Natural killer cell (primary cell): Measurements from ENCODE around the gene REEP1. TPM values are rescaled to one million over a fixed set of nuclear protein-coding genes. Genes with fewer than 3 reads are reported as not detected.
A peak's percentile ranks its signal among the peaks of the same experiment; 100 is the strongest.

Experiments
- ATAC-seq, 3 donors: fragments of 150-1000 bp in 2 of 3; fragments of 200-7000 bp in 1 of 3; cut with Tn5 transposase; 1 replicate in 1 of 3; 2 replicates in 2 of 3; pipeline ENCODE4 v1.10.0; 2021; ENCODE audit warnings: mild to moderate bottlenecking in 2 of 3, moderate library complexity in 2 of 3
- DNase-seq, 2 donors: peaks; one replicate each; pipeline versions ENCODE4 v3.0.0 to v3.0.0-alpha.2; 2013 to 2021; ENCODE audit warnings: mixed read lengths in 1 of 2
- H3K27ac ChIP-seq: one replicate; pipeline ENCODE4 v1.5.1; 2013; ENCODE audit warnings: mild to moderate bottlenecking, low read length
- H3K27me3 ChIP-seq: one replicate; pipeline ENCODE4 v1.6.1; 2013; ENCODE audit warnings: low read length; ENCODE audit not compliant: control insufficient read depth, insufficient read depth
- H3K36me3 ChIP-seq: one replicate; pipeline ENCODE4 v1.6.1; 2013; ENCODE audit warnings: low read length; ENCODE audit not compliant: control insufficient read depth, insufficient read depth
- H3K4me1 ChIP-seq: one replicate; pipeline ENCODE4 v1.6.1; 2013; ENCODE audit warnings: low read length; ENCODE audit not compliant: control insufficient read depth, insufficient read depth
- H3K4me3 ChIP-seq: one replicate; pipeline ENCODE4 v1.5.1; 2013; ENCODE audit warnings: low read length
- H3K9me3 ChIP-seq: one replicate; pipeline ENCODE4 v1.6.1; 2013; ENCODE audit warnings: low read length; ENCODE audit not compliant: control insufficient read depth, insufficient read depth
- H3K27ac Mint-ChIP-seq, 2 donors: one replicate each; pipeline ENCODE4 v1.8.0; 2022; ENCODE audit warnings: mild to moderate bottlenecking in 2 of 2, mixed read lengths in 2 of 2, moderate library complexity in 1 of 2
- H3K27me3 Mint-ChIP-seq, 2 donors: one replicate each; pipeline ENCODE4 v1.8.0; 2022; ENCODE audit warnings: low read depth in 2 of 2, mixed read lengths in 2 of 2
- H3K36me3 Mint-ChIP-seq: one replicate; pipeline ENCODE4 v1.8.0; 2022; ENCODE audit warnings: mixed read lengths
- H3K4me1 Mint-ChIP-seq, 2 donors: one replicate each; pipeline ENCODE4 v1.8.0; 2022; ENCODE audit warnings: mixed read lengths in 2 of 2
- H3K4me3 Mint-ChIP-seq: one replicate; pipeline ENCODE4 v1.8.0; 2022; ENCODE audit warnings: mild to moderate bottlenecking, moderate library complexity, mixed read lengths
- H3K9me3 Mint-ChIP-seq, 2 donors: one replicate each; pipeline ENCODE4 v1.8.0; 2022; ENCODE audit warnings: mixed read lengths in 2 of 2
- CTCF ChIP-seq: fragments of 200-600 bp; IDR thresholded peaks from one replicate; pipeline ENCODE4 v1.8.0; 2022; ENCODE audit warnings: antibody characterized with exemption
- WGBS: methylation state at CpG from one replicate; pipeline ENCODE4 v1.1.7; 2013; ENCODE audit warnings: missing lambda C conversion rate; ENCODE audit not compliant: insufficient coverage; 5-methylcytosine and 5-hydroxymethylcytosine counted together
- intact Hi-C: fragments of 100-400 bp; cut with micrococcal nuclease; formaldehyde crosslinking; loops from one replicate; pipeline ENCODE4 v1.14.2; 2022
- total RNA-seq, 4 donors: library from RNA; stranded (reverse); fragments of 120-200 nt in 1 of 4; gene quantifications; one replicate each; pipeline versions ENCODE4 v1.2.3 to v1.2.4, GENCODE V29; 2013 to 2022

The REEP1 gene
- total RNA-seq, 3 donors from 2014 or later (not counting 1 experiment from before 2014, with no cell fraction given), result 0.10 TPM; not detected in 2

- Histone ChIP-seq H3K4me3 (no peak overlapping the region), H3K27ac (peak overlapping the region; percentile 78), H3K4me1 (peaks cover 21% of the 10 kb centered on the region), H3K27me3 (no peaks in the 10 kb centered on the region), H3K36me3 (peaks cover 7% of the 10 kb centered on the region), H3K9me3 (no peaks in the 10 kb centered on the region)
- H3K4me3 Mint-ChIP-seq, result peak overlapping the region; percentile 78
- H3K27me3 Mint-ChIP-seq, result no peaks in the 10 kb centered on the region
- no peaks in the 10 kb centered on the region for H3K36me3 Mint-ChIP-seq
- TF ChIP-seq CTCF, result no peak
- no peaks in the 10 kb centered on the region for H3K9me3 Mint-ChIP-seq
- intact Hi-C loops, result no loop called here
- H3K4me1 Mint-ChIP-seq, result peaks cover 48 to 51% of the 10 kb centered on the region in 2 donors
- peak overlapping the region; percentile 94 to 95 for H3K27ac Mint-ChIP-seq
- ATAC-seq, result peak in 1 of 3 donors; percentile 13
- DNase-seq, result peak in 1 of 2 donors; percentile 25
Observed at GRCh38 chr2:86186431-86186830, 151.0 kb downstream of the REEP1 start.

GRCh38 chr2:86185517-86186212 lies 151.8 kb downstream of the REEP1 start:
- H3K36me3 ChIP-seq, result peaks cover 12% of the 10 kb centered on the region
- Mint-ChIP-seq H3K36me3 (no peaks in the 10 kb centered on the region), H3K4me1 (peaks cover 48% of the 10 kb centered on the region in 2 donors), H3K27ac (peak overlapping the region; percentile 94 to 95), H3K27me3 (no peaks in the 10 kb centered on the region), H3K9me3 (no peaks in the 10 kb centered on the region), H3K4me3 (peak overlapping the region; percentile 78)
- intact Hi-C loops, result no loop called here
- H3K9me3 ChIP-seq, result no peaks in the 10 kb centered on the region
- peak overlapping the region; percentile 78 for H3K27ac ChIP-seq
- H3K27me3 ChIP-seq, result no peaks in the 10 kb centered on the region
- WGBS, result 7% methylated on average over 1 of the region's 1 CpG
- peak; percentile 68 to 75 (median 69) for ATAC-seq
- TF ChIP-seq CTCF, result no peak
- H3K4me3 ChIP-seq, result no peak overlapping the region
- H3K4me1 ChIP-seq, result peaks cover 21% of the 10 kb centered on the region
- peak in 1 of 2 donors; percentile 67 for DNase-seq

GRCh38 chr2:86176597-86176996 lies 160.8 kb downstream of the REEP1 start:
- Histone ChIP-seq H3K9me3 (no peaks in the 10 kb centered on the region), H3K27ac (no peak overlapping the region), H3K27me3 (no peaks in the 10 kb centered on the region), H3K36me3 (peaks cover 59% of the 10 kb centered on the region), H3K4me1 (no peaks in the 10 kb centered on the region), H3K4me3 (no peak overlapping the region)
- H3K4me1 Mint-ChIP-seq, result peaks cover 17 to 22% of the 10 kb centered on the region in 2 donors
- H3K9me3 Mint-ChIP-seq, result no peaks in the 10 kb centered on the region
- DNase-seq, result no peak
- ATAC-seq, result no peak
- no peak for TF ChIP-seq CTCF
- intact Hi-C loops, result no loop called here
- peak overlapping the region in 1 of 2 donors; percentile 8 for H3K27ac Mint-ChIP-seq
- H3K27me3 Mint-ChIP-seq, result no peaks in the 10 kb centered on the region
- no peak overlapping the region for H3K4me3 Mint-ChIP-seq
- no peaks in the 10 kb centered on the region for H3K36me3 Mint-ChIP-seq

- Mint-ChIP-seq H3K27ac (peak overlapping the region; percentile 8 to 15), H3K4me1 (peaks cover 17 to 22% of the 10 kb centered on the region in 2 donors), H3K36me3 (no peaks in the 10 kb centered on the region), H3K27me3 (no peaks in the 10 kb centered on the region), H3K4me3 (no peak overlapping the region), H3K9me3 (no peaks in the 10 kb centered on the region)
- Histone ChIP-seq H3K4me3 (no peak overlapping the region), H3K36me3 (peaks cover 61% of the 10 kb centered on the region), H3K27me3 (no peaks in the 10 kb centered on the region), H3K4me1 (no peaks in the 10 kb centered on the region), H3K9me3 (no peaks in the 10 kb centered on the region), H3K27ac (no peak overlapping the region)
- WGBS, result 83% methylated on average over 1 of the region's 1 CpG
- intact Hi-C loops, result no loop called here
- ATAC-seq, result no peak
- no peak for DNase-seq
- no peak for TF ChIP-seq CTCF
Observed at GRCh38 chr2:86175828-86176227, 161.6 kb downstream of the REEP1 start.
